HEK293T (cell line): ENCODE measurements around the gene COL5A1.

Source experiments
- CTCF ChIA-PET: fragments of 350-600 bp; formaldehyde crosslinking; extraction: SDS; loops from one replicate; lab custom pipeline; 2021; ENCODE audit warnings: antibody characterized with exemption, inconsistent platforms; lab: Yijun Ruan, JAX
- POLR2A ChIA-PET: fragments of 350-600 bp; formaldehyde crosslinking; extraction: SDS; loops from one replicate; lab custom pipeline; 2020; ENCODE audit warnings: antibody characterized with exemption, inconsistent platforms; lab: Yijun Ruan, JAX
- DNase-seq: peaks from one replicate; pipeline ENCODE4 v3.0.0; 2012; ENCODE audit warnings: mixed read lengths; ENCODE audit errors: extremely low spot score
- ARNT ChIP-seq: fragments of 450-650 bp; IDR thresholded peaks from 2 replicates; pipeline ENCODE4 v1.6.1; 2017; ENCODE audit warnings: mild to moderate bottlenecking
- BHLHE40 ChIP-seq: fragments of 450-650 bp; IDR thresholded peaks from 2 replicates; pipeline ENCODE4 v1.6.1; 2016; ENCODE audit warnings: mild to moderate bottlenecking, moderate library complexity, borderline replicate concordance
- CTBP1 ChIP-seq: fragments of 450-650 bp; IDR thresholded peaks from 2 replicates; pipeline ENCODE4 v1.6.1; 2016; ENCODE audit warnings: borderline replicate concordance
- ELF4 ChIP-seq: fragments of 450-650 bp; IDR thresholded peaks from 2 replicates; pipeline ENCODE4 v1.6.1; 2017; ENCODE audit warnings: antibody characterized with exemption
- FOXA1 ChIP-seq: fragments of 450-650 bp; IDR thresholded peaks from 2 replicates; pipeline ENCODE4 v1.6.1; 2016; ENCODE audit warnings: mild to moderate bottlenecking
- FOXK2 ChIP-seq: fragments of 450-650 bp; IDR thresholded peaks from 2 replicates; pipeline ENCODE4 v1.6.1; 2016; ENCODE audit warnings: mild to moderate bottlenecking
- FOXM1 ChIP-seq: fragments of 450-650 bp; IDR thresholded peaks from 2 replicates; pipeline ENCODE4 v1.6.1; 2017; ENCODE audit warnings: mild to moderate bottlenecking, borderline replicate concordance
- HDGF ChIP-seq: fragments of 450-650 bp; IDR thresholded peaks from 2 replicates; pipeline ENCODE4 v1.6.1; 2017; ENCODE audit warnings: antibody characterized with exemption, borderline replicate concordance
- L3MBTL2 ChIP-seq: fragments of 450-650 bp; conservative IDR thresholded peaks from 2 replicates; pipeline ENCODE4 v1.6.1; 2016; ENCODE audit warnings: mild to moderate bottlenecking
- LEF1 ChIP-seq: fragments of 450-650 bp; IDR thresholded peaks from 2 replicates; pipeline ENCODE4 v1.6.1; 2017; ENCODE audit warnings: mild to moderate bottlenecking, borderline replicate concordance
- NFRKB ChIP-seq: fragments of 450-650 bp; IDR thresholded peaks from 2 replicates; pipeline ENCODE4 v1.6.1; 2016; ENCODE audit warnings: mild to moderate bottlenecking, moderate library complexity
- SP1 ChIP-seq: fragments of 450-650 bp; IDR thresholded peaks from 2 replicates; pipeline ENCODE4 v1.6.1; 2017
- SUZ12 ChIP-seq: fragments of 450-650 bp; IDR thresholded peaks from 2 replicates; pipeline ENCODE4 v1.6.1; 2016; ENCODE audit warnings: mild to moderate bottlenecking
- TARDBP ChIP-seq: fragments of 450-650 bp; IDR thresholded peaks from 2 replicates; pipeline ENCODE4 v1.6.1; 2016
- ZNF384 ChIP-seq: fragments of 450-650 bp; IDR thresholded peaks from 2 replicates; pipeline ENCODE4 v1.6.1; 2016
- TF ChIP-seq, protein P1 (sequence below): fragments of 450-650 bp; IDR thresholded peaks from 2 replicates; pipeline ENCODE4 v1.6.1; 2016

Gene COL5A1

DNA sequence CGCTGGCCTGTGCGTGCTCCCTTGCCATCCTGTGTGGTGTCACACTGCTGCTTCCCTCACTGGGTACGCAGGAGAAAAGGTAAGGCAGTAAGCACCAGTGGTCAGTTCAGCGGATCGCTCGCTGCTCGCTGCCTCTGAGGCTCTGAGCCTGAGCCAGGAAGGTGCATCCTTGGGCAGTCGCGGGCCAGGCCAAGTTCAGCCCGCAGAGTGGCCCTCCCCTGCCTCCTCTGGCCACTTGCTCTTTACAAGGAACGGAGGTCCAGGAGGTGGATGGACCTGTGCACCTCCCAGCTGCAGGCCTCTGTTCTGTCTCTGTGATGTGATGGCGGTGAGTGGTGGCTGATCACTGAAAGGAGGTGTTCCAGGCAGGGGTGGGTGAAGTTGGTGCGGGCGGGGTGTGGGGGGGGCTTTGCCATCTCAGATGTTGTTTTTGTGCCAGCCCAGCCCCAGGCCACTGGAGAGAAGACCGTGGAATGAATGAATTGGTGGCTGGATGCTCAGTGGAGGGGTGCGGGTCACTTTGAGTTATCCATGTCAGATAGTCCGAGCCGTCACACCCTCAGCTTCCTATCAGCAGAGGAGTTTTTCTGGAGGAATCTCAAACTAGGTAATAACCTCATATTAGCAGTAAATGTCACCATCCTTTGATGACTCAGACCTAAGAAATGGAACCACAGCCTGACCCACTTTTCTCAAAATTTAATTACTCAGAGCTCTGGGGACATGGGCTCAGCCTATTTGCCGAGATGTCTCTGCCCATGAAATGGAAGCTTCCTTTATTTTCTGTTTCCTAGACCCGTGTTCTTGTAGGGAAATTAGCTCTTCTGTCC lies 7.3 kb downstream of the COL5A1 start:
- ChIA-PET POLR2A (no interaction called here), CTCF (no interaction called here)
- TF ChIP-seq HDGF: no peak
- TF ChIP-seq ZNF384: no peak
- TF ChIP-seq NFRKB: no peak
- no peak for TF ChIP-seq SUZ12
- no peak for TF ChIP-seq CTBP1
- TF ChIP-seq LEF1: no peak
- TF ChIP-seq ARNT: no peak
- TF ChIP-seq ELF4: no peak
- no peak for TF ChIP-seq SP1
- no peak for TF ChIP-seq L3MBTL2
- no peak for TF ChIP-seq FOXK2
- TF ChIP-seq, protein P1, sequence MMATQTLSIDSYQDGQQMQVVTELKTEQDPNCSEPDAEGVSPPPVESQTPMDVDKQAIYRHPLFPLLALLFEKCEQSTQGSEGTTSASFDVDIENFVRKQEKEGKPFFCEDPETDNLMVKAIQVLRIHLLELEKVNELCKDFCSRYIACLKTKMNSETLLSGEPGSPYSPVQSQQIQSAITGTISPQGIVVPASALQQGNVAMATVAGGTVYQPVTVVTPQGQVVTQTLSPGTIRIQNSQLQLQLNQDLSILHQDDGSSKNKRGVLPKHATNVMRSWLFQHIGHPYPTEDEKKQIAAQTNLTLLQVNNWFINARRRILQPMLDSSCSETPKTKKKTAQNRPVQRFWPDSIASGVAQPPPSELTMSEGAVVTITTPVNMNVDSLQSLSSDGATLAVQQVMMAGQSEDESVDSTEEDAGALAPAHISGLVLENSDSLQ: no peak
- TF ChIP-seq FOXM1: no peak
- no peak for TF ChIP-seq TARDBP
- no peak for DNase-seq

DNA sequence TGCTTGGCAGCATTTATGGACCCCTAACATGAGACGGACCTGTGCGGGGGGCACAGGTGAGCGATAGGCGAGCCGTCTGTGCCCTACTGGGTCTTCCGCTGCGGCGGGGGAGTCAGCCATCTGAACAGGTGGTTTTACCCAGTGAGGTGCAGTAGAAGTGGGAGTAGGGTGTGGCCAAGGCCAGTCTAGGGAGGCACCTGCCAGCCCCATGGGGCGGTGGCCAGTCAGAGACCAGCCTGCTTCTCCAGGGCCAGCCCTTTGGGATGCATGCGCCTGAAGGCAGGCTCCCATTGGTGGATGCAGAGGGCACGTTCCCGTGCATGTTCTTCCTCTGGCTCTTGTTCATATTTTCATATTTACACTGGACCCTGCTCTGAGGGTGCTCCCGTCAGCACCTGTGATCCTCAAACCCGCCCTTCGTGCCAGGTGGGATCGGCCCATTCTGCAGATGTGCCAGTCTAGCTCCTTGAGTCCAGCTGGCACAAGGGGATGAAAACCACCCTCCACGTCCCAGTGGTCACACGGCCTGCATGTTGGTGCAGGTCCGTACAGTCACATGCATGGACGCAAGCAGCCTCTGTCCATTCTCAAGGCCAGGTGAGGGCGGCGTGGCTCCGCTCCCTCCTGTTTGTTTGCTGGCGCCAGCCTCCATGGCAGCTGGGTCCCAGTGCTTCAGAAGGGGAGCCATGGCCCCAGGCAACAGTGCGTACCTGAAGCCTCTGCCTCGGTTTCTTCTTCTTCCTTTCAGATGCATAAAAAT lies 9.0 kb downstream of the COL5A1 start:
- POLR2A ChIA-PET: no interaction called here
- TF ChIP-seq LEF1 (no peak), BHLHE40 (no peak), CTBP1 (no peak), SP1 (no peak), ZNF384 (no peak), ELF4 (no peak), FOXK2 (no peak), NFRKB (no peak), TARDBP (no peak), L3MBTL2 (no peak), SUZ12 (no peak), FOXM1 (no peak), FOXA1 (no peak), ARNT (no peak)
- TF ChIP-seq, protein P1: no peak
- no peak for DNase-seq
- CTCF ChIA-PET: no interaction called here

DNA sequence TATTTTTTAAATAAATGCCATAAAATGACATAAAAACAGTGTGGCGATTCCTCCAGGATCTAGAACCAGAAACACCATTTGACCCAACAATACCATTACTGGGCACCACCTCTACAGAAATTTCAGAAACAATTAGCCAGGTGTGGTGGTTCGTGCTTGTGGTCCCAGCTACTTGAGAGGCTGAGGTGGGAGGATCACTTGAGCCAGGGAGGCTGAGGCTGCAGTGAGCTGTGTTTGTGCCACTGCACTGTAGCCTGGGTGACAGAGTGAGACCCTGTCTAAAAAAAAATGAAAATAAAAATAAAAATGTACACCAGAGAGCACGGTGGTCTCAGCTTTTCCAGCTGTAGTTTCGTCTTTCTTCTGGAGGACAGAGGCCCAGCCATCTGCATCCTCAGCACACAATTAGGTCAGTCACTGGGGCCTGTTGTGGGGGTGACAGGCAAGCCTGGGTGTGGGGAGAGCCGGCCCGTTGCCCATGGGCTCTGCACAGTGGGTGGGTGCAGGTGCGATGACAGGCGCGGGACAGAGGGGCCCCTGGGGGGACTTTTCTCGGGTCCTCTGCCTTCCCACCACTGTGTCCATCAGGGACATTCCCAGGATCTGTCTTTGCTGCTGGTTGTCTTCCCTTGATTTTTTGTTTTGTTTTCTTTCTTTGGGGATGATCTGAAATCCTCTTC lies 9.8 kb downstream of the COL5A1 start:
- no peak for TF ChIP-seq SP1
- TF ChIP-seq ZNF384: no peak
- no peak for TF ChIP-seq CTBP1
- DNase-seq: no peak
- ChIA-PET CTCF (no interaction called here), POLR2A (no interaction called here)

DNA sequence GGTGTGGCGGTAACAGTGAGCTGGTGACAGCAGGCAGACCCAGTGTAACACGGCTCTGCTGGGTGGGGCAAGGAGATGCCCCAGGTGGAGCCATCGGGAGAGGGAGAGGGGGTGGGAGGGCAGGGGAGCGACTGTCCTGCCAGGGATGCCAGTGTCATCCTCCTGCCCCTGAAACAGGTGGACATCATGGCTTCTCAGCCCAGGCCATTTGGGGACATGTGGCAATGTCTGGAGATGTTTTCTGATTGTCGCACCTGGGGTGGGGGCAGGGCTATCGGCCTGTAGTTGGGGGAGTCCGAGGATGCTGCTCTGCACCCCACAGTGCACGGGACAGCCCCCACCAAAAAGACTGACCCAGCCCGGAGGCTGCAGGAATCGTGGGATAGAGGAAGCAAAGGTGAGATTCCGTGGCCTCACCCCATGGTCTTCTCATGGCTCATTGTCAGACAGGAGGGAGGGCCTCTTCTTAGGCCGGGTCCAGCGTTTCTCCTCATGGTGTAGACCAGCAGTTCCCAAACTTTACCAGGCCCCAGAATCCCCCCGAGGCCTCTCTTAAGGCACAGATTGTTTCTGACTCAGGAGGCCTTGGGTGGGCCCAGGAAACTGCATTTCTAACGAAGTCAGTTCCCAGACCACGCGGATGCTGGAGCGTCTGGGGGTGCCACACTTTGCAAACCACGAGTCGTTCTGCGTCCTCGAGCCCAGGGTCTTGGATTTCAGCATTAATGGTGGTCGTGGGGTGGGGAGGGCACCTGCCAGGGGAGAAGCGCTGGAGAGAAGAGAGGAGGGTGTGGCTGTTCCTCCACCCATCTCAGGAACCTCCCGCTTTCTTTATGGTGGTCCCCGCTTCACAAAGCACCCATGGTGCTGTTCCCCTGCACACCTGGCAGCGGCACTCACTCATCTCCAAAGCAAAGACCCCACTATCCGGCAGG lies 11.0 kb downstream of the COL5A1 start:
- CTCF ChIA-PET: no interaction called here
- DNase-seq: no peak
- TF ChIP-seq CTBP1: no peak
- no peak for TF ChIP-seq SUZ12
- no peak for TF ChIP-seq SP1
- TF ChIP-seq ZNF384: no peak
- TF ChIP-seq ARNT: no peak
- no peak for TF ChIP-seq BHLHE40
- no peak for TF ChIP-seq NFRKB
- TF ChIP-seq L3MBTL2: no peak
- no peak for TF ChIP-seq FOXA1
- no peak for TF ChIP-seq TARDBP
- no peak for TF ChIP-seq HDGF
- TF ChIP-seq FOXM1: no peak
- no peak for TF ChIP-seq FOXK2
- no peak for TF ChIP-seq LEF1
- TF ChIP-seq, protein P1: no peak
- no peak for TF ChIP-seq ELF4
- POLR2A ChIA-PET: no interaction called here
